CD4-positive, alpha-beta T cell treated with Interleukin-4 for 1 hour (primary cell): ENCODE measurements around the gene POU2AF2.
"Not testable (repeated sequence)": the region's sequence is repeated elsewhere in the genome, so short reads cannot be mapped to it uniquely, and the experiment has no call there.

Source experiments
- DNase-seq, 2 donors: peaks; one replicate each; pipeline ENCODE4 v3.0.0-alpha.2; 2020 to 2022

The POU2AF2 gene

DNA sequence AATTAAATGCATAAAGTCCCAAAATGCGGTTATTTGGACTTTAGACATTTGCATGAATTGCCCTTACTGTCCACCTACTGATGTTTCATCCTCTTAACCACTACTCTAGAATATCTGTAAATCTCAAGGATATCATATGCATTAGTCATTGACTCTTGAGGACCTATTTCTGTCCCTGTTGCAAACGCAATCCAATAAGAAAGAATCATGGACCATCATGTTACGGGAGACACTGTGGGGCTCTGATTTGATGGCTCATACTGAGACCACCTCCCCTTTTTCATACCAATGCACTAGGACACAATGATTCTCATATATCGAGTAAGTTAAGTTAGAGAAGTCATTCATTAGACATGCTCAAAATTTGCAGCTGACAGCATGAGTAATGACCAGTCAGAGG, 14.4 kb downstream of the POU2AF2 start:
- DNase-seq: no peak

DNA sequence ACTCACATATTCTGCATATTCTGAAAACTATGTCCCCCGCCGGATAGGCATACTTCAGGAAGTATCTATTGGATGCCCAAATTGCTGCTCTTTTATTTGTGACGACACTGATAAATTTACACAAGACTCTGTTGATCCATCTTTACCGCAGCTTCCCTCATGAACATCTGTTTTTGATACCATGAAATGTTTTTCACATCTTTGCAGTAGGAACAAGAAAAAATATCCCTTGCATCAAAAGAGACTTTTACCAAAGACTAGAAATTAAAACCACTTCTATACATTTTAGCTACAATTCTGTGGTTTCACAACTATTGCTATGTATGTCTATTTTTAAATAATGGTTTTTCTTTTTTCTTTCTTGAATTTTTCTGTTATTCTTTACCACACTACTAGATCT, 15.3 kb downstream of the POU2AF2 start:
- DNase-seq: no peak

DNA sequence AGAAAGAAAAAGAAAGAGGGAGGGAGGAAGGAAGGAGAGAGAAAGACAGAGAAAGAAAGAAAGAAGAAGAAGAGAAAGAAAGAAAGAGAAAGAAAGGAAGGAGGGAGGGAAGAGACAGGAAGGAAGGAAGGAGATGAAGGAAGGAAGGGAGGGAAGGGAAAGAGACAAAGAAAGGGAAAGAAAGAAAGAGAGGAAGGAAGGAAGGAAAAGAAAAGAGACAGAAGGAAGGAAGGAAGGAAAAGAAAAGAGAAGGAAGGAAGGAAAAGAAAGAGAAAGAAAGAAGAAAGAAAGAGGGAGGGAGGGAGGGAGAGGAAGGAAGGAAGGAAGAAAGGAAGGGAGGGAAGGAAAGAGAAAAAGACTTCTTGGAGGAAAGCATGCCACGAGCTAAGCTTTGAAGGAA, 19.1 kb downstream of the POU2AF2 start:
- no peak for DNase-seq

DNA sequence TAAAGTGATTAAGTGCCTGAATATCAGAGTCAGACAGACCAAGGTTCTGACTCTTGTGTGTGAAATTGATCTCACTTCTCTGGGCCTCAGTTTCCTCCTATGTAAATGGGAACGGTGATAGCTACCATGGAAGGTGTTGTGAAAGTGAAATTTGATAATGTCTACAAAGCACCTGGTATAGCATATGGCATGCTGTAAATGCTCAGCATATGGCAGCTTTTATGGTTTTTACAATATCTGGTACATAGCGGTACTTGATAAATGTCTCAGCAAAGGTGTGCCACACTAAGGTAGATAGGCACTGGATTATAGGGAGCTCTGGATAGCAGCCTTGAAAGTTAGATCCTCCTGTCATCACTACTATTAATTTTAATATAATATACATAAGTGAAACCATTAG, 19.9 kb downstream of the POU2AF2 start:
- DNase-seq: no peak

DNA sequence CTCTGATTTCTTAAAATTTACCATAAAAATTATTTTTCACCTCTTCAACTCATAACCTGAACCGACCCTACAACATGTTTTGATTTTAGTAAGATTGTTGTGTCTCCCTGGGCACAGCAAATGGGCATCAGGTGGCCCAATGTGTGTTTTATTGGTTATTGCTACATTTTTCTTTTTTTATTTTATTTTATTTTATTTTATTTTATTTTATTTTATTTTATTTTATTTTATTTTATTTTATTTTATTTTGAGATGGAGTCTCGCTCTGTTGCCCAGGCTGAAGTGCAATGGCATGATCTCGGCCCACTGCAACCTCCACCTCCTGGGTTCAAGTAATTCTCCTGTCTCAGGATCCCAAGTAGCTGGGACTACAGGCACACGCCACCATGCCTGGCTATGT, 22.8 kb downstream of the POU2AF2 start:
- DNase-seq: not testable (repeated sequence)

DNA sequence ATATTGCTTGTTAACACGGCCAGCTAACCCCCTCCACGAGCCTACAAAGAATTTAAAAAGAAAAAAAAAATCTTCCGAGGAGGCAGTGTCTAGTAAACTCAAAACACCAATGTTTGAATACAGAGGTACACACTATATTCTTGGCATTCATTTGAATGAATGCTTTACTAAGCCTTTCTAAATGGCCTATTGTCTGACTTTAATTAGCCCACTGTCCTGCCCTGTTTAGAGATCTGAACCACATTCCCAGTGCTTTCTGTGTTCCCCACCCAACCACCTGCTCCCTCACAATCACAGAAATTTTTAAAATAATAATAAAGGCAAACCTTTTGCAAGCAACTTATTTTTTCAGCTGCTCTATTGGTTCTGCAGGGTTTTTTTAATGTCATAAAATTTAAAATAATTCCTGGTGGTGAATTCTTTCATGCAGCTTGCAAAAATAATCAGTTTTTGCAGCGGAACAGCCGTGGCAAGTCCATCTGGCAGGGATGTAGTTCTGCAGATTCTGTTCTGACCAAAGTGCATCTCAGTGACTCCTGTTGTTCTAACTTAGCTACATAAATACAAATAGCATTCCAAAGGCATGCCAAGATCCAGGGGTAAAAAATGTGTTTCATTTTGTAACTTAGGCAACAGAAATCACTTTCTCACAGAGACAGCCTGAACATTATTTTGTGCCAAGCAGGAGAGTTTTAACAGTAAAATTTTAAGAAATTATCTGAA, 23.8 kb downstream of the POU2AF2 start:
- no peak for DNase-seq

DNA sequence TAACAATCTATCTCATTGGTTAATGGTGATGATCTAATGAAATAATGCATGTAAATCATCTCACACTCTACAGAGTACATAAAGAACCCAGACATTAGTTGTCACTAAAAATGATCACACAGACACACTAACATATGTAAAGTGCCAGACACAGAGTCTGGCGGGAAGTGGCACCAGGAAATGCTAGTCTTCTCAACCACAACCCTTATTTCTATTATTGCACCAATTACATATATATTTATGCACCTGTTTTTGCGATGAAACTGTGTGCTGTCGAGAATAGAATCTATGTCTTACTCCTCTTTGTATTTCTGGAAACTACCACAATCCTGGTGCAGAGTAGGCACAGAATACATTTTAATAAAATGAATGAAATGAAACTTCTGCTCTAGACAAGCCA, 26.9 kb downstream of the POU2AF2 start:
- no peak for DNase-seq

DNA sequence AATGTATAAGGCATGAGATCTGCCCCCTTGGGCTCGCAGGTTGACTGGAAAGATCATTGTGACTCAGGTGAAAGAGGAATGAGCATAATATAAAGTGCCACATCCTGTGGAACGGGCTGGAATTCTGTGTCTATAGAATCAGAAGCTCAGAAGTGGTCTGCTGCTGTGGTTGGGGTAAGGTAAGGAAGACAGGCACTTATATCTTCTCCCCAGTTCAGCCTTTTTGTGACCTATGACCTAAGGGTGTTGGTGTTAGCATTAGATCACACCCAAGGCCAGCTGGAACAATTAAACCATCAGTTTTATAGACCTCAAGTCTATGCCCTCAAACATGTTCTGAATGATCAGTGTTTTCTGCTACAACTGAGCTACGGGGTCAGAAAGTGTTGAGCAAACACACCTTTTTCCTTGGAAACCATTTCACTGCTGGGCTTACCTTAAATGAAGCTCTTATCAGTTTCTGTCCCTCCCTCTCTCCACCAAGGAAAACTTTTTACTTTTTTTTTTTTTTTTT, 37.1 kb downstream of the POU2AF2 start:
- DNase-seq: no peak

DNA sequence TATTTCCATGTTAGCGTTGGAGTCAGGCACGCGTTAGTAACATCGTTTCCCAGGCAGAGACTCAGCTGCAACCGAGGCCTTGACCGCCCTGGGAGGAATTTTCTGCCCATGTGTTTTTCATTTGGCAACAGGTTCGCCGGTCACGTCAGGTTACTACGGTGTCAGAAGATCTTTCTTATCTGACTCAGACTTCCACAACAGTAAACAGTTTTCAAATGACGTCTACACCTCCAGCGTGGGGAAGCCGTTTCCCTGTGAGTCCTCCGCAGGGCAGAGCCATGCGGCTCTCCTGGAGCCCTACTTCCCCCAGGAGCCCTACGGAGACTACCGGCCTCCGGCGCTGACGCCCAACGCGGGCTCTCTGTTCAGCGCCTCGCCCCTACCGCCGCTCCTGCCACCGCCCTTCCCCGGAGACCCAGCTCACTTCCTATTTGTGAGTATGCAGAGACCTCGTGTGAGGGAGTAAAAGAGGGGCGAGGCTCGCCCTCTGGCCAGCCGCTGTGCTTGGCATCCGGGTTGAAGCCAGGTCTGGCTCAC, 38.5 kb downstream of the POU2AF2 start:
- DNase-seq: no peak

DNA sequence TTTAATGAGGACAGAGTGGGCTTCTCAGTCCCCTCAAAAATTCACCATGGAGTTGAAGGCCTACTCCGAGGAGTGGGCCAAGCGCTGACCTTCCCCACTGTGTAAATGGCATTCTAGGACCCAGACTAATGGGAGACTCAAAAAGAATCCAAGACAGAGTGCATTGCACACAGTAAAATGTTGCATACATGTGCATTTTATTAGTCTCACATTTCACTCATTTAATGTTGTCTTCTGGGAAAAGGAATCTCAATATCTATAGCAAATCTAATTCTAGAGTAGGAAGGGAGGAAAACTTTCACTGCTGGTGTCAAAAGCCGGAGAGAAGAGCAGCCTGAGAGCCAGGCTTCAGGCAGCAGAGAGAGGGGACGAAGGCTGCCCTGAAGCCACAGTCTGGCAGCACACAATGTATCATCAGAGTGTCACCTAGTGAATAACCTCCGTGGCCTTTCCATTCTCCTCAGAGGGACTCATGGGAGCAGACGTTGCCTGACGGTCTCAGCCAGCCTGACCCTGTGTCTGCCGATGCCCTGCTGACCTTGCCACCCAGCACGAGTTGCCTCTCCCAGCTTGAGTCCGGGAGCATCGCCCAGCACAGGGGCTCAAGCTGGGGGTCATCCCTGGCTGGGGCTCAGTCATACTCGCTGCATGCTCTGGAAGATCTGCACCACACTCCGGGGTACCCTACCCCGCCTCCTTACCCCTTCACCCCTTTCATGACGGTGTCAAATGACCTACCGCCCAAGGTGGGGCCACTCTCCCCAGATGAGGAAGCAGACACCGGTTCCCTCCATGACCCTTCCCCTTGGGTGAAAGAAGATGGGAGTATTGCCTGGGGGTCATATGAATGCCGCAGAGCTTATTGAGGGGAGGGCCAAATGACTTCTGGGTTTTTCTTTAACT, 39.9 kb downstream of the POU2AF2 start:
- no peak for DNase-seq

DNA sequence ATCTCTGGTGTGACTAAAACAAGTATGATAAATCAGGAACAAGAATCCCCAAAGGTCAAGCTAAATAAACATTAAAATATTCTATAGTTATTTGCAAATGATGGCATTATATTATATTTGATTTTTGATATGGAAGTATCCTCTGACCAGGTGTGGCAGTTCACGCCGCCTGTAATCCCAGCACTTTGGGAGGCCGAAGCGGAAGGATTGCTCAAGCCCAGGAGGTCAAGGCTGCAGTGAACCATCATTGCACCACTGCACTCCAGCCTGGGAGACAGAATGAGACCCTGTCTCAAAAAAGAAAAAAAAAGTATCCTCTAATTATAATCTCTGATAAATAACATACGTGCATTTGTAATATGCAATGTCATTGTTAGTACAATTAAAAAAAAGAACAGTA, 46.2 kb downstream of the POU2AF2 start:
- no peak for DNase-seq

DNA sequence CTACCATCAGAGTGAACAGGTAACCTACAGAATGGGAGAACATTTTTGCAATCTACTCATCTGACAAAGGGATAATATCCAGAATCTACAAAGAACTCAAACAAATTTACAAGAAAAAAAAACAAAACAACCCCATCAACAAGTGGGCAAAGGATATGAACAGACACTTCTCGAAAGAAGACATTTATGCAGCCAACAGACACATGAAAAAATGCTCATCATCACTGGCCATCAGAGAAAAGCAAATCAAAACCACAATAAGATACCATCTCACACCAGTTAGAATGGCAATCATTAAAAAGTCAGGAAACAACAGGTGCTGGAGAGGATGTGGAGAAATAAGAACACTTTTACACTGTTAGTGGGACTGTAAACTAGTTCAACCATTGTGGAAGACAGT, 46.9 kb downstream of the POU2AF2 start:
- DNase-seq: not testable (repeated sequence)

DNA sequence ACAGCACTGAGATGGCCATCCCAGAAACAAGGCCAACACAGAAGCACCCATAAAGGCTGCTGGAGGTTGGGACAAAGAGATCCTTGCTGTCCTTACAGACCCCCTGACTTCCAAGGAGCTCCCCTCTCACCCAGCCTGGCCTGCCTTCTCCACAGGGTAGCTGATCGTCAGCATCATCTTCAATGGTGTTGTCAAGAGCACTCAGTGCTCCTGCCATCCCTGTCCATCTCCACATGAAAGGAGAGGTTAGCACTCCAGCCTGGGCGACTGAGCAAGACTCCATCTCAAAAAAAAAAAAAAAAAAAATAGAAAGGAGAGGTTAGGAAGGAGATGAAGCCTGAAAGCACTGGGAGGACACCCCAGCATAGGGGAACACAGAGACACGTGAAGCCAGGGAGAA, 50.7 kb downstream of the POU2AF2 start:
- no peak for DNase-seq

DNA sequence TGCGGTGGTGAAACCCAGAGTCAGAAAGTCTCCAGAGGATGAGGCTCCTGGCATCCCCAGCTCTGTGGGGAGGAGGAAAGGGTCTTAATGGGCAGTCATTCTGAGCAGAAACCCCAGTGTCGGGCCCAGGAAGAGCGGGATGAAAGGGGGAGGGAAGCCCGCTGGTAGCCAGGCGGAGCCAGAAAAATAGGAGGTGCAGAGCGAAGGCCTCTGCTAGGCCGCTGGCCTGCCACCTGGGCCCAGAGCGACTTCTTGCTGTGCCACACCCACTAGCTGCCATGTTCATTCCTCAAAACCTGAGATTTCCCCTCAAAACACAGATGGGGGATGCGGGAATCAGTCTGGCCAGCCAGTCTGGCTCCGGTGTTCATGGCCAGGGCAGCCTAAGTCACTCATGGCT, 52.2 kb downstream of the POU2AF2 start:
- no peak for DNase-seq

DNA sequence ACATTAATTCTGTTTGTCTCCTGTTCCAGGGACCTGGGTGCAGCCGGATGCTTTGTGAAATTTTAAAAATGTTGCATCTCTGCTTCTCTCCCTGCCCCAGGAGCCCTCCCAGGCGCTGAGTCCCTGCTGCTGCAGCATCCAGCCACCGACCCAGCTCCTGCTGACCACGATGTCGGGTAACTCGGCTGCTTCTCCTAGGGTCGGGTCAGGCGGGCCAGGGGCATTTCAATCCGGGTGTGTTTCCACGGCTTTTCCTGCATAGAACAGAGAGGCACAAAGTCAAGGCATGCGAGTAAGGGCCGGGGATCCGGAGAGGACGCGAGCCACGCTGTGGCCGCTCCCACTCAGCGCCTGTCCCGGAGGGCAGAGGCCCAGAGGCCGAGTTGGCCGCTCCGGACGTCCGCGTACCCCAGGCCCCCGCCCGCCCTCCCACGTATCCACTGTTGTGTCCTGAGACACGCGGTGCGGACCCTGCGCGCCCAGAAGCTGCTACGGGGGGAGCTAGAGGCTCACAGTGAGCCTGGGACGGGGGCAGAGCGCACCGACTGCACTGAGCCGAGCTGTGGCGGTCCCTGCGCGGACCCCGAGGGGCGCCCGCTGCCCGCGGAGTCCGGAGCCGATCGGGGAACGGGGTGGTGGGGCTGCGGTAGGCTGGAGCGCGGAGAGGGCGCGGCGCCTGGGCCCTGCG, 53.0 kb downstream of the POU2AF2 start, which contains the start of gene POU2AF3:
TSS of gene POU2AF3 (plus strand) at position 134 of the 688 bp plus-strand sequence. CDS start at position 170, 36 bp downstream.
- DNase-seq: no peak

DNA sequence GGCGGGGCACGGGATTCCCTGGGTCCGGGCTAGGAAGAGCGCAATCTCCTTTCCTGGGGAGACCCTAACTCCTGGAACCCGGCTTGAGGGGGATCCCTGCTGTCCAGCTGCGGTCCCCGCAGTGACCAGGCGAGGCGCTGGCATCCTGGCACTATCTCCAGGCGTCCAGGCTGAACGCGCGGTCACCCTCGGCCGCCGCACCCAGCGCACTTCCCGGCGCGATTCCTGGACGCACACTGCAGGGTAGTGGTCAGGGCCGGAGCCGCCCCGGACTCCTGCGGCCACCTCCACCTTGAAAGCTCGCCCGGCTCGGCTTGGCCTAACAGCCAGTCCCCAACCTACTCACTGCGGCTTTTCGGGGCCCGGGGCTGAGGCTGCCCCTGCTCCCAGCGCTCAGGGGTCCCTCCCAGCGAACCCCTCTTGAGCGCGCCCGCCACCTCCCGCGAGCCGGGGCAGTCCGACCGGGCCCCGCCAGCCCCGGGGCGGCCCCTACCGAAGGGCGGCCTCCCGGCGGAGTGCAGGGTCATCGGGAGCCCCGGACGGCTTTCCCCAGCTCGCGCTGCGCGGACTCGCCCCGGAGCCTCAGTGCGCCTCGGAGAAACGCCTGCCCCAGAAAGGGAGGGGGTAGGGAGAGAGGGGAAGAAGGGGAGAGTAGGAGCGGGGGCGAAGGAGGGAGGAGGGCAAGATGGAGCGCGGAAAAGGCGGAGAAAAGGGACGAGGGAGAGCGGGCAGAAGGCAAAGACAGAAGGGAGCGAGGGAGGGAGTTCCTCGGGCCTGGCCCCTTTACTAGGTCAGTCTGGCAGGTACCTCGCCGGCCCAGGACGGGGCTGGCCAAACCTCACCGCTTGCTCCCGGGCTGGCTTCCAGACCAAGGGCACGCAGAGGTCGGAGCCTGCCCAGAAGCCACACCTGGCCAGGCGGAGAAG, 53.8 kb downstream of the POU2AF2 start:
- no peak for DNase-seq

DNA sequence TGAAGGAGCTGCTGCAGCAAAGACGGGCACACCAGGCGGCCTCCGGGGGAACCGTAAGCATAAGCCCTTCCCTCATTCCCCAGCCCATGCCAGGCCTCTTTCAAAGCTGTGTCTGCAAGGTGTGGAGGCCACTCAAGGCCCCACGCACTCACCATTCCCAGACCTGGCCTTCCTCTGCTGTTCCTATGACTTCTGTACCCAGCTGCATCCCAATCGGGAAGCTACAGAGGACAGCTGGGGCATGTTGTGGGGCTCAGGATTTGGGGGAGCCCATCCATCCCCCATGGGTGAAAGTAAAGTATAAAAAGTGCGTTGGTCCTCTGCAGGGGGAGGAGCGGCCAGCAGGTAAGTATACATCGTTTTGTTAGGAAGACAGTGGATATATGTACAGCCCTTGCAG, 55.0 kb downstream of the POU2AF2 start:
- no peak for DNase-seq

DNA sequence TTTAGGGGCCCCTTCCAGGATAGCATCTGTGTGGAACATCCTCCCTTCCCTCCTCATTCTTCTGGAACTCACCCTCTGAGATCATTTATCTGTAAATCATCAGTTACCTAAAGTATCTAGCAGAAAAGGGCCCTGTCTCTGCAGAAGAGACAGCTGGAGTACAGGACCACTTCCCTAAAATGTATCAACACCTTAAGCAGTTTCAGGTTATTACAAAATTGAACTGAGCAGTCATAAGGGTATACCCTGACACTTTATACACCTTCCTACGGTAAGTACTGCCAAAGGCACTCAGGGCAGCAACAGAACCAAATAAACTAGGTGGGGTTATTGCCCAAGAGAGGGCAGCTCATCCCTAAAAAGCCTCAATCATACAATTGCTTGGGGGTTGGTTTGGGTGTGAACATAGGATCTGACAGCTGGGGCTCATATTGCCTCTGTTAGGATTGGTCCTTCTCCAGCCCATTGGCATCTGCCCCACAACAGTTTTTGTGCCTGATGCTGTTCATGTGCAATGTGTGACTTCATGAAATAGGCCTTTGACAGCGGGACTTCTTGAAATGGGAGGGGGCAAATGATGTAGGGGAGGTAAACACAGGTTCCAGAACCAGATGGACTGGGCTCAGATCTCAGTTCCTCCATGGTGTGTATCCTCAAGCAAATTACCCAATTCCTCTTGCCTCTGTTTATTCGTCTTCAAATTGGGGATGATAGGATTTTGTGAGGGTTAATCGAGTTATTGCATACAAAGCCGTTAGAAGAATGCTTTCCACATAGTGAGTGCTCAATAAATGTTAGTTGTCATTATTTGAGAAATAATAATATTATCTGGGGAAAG, 55.7 kb downstream of the POU2AF2 start:
- no peak for DNase-seq

DNA sequence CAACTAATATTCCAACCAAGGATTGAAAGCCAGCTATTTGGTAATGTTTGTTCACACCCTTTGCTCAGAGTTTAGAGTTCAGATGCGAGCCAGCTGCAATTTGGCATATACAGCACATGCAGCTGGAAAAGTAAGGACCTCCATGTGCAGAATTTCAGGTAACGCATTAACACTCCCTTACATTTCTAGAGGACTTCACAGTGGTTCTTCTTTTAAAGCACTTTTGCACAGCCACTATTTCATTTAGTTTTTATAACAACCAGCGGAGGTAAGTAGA, 56.3 kb downstream of the POU2AF2 start:
- no peak for DNase-seq

DNA sequence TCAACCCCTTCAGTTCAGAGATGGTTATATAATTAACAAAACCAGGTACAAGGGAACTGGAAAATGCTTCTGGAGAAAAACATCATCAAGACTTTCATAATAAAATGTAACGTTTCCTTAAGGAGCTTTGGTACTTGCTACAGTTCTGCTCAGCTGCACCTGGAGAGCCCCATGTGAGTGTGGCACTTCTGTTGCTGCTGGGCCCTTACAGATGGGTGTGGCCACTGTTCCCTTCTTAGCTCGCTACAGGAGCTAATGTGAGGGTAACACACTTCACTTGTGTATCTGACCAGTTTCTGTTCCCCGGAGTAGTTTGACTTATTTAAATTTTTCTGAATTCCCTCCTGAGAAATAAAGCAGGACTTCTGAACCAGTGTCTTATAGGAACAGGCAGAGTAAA, 56.8 kb downstream of the POU2AF2 start:
- no peak for DNase-seq

DNA sequence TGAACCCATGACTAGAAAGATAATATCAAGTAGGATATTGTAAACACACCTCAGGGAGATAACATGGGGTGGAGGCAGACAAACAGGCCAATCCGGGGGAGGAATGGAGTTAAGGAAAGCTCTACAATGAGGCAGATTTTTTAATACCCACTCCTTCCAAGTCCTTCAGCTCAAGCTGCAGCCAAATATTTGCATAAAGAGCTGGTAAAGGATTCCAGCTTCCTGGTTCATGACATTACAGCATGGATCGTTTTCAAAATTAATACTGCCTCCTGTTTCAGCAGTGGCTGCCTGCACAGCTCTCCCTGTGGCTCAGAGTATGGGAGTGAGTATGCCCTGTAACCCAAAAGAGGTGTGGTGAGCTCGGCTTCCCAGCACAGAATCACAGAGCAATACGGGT, 57.9 kb downstream of the POU2AF2 start:
- no peak for DNase-seq
